ENCODE measurements around the gene TUFT1.

TUFT1 gene

GRCh38 chr1:151518936-151519335 is 21.2 kb upstream of the TUFT1 start:
- no peak for TF ChIP-seq TEAD4 (IDR thresholded peaks at IDR 0.05)
- no peak for TF ChIP-seq TAF1 (IDR thresholded peaks at IDR 0.05; ENCODE audit: low read depth)
- TF ChIP-seq MAX (IDR thresholded peaks at IDR 0.05): no peak
- TF ChIP-seq USF1 (IDR thresholded peaks at IDR 0.05): no peak
- TF ChIP-seq NFIC (IDR thresholded peaks at IDR 0.05): no peak
- no peak for TF ChIP-seq EGR1 (IDR thresholded peaks at IDR 0.05)
- no peak for TF ChIP-seq TCF12 (IDR thresholded peaks at IDR 0.05; ENCODE audit: low read depth)
- TF ChIP-seq CREB1 (IDR thresholded peaks at IDR 0.05; ENCODE audit: low read depth): no peak
- TF ChIP-seq YY1 (IDR thresholded peaks at IDR 0.05; ENCODE audit: low read depth): no peak
- TF ChIP-seq RAD21 (IDR thresholded peaks at IDR 0.05; ENCODE audit: low read depth): no peak
- no peak for TF ChIP-seq ZBTB7A (IDR thresholded peaks at IDR 0.05; ENCODE audit: low read depth)
- TF ChIP-seq CEBPB (IDR thresholded peaks at IDR 0.05): no peak
- TF ChIP-seq FOXM1 (IDR thresholded peaks at IDR 0.05; ENCODE audit: borderline replicate concordance, low read depth): no peak
- TF ChIP-seq REST (IDR thresholded peaks at IDR 0.05; ENCODE audit: low read depth): no peak
- TF ChIP-seq EP300 (IDR thresholded peaks at IDR 0.05; ENCODE audit: borderline replicate concordance): no peak

- TF ChIP-seq TCF12 (IDR thresholded peaks at IDR 0.05; ENCODE audit: low read depth): no peak
- TF ChIP-seq TAF1 (IDR thresholded peaks at IDR 0.05; ENCODE audit: low read depth): no peak
- TF ChIP-seq USF1 (IDR thresholded peaks at IDR 0.05): no peak
These were observed 20.4 kb upstream of the TUFT1 start for GRCh38 chr1:151519667-151520066.

GRCh38 chr1:151520359-151520758 is 19.8 kb upstream of the TUFT1 start:
- TF ChIP-seq USF1 (IDR thresholded peaks at IDR 0.05) (no peak), TCF12 (IDR thresholded peaks at IDR 0.05; ENCODE audit: low read depth) (no peak), TEAD4 (IDR thresholded peaks at IDR 0.05) (no peak), ZBTB7A (IDR thresholded peaks at IDR 0.05; ENCODE audit: low read depth) (no peak), NFIC (IDR thresholded peaks at IDR 0.05) (no peak)

GRCh38 chr1:151523326-151523725 is 16.8 kb upstream of the TUFT1 start:
- TF ChIP-seq RAD21 (IDR thresholded peaks at IDR 0.05; ENCODE audit: low read depth) (no peak), ZBTB7A (IDR thresholded peaks at IDR 0.05; ENCODE audit: low read depth) (no peak), TAF1 (IDR thresholded peaks at IDR 0.05; ENCODE audit: low read depth) (no peak), TCF12 (IDR thresholded peaks at IDR 0.05; ENCODE audit: low read depth) (no peak), CREB1 (IDR thresholded peaks at IDR 0.05; ENCODE audit: low read depth) (no peak), EGR1 (IDR thresholded peaks at IDR 0.05) (no peak), YY1 (IDR thresholded peaks at IDR 0.05; ENCODE audit: low read depth) (no peak), NFIC (IDR thresholded peaks at IDR 0.05) (no peak), USF1 (IDR thresholded peaks at IDR 0.05) (no peak), FOXM1 (IDR thresholded peaks at IDR 0.05; ENCODE audit: borderline replicate concordance, low read depth) (no peak), EP300 (IDR thresholded peaks at IDR 0.05; ENCODE audit: borderline replicate concordance) (no peak), CEBPB (IDR thresholded peaks at IDR 0.05) (no peak), MAX (IDR thresholded peaks at IDR 0.05) (no peak), TEAD4 (IDR thresholded peaks at IDR 0.05) (no peak), REST (IDR thresholded peaks at IDR 0.05; ENCODE audit: low read depth) (no peak)

- no peak for TF ChIP-seq TAF1 (IDR thresholded peaks at IDR 0.05; ENCODE audit: low read depth)
- no peak for TF ChIP-seq CEBPB (IDR thresholded peaks at IDR 0.05)
- no peak for TF ChIP-seq REST (IDR thresholded peaks at IDR 0.05; ENCODE audit: low read depth)
- no peak for TF ChIP-seq TCF12 (IDR thresholded peaks at IDR 0.05; ENCODE audit: low read depth)
- TF ChIP-seq EP300 (IDR thresholded peaks at IDR 0.05; ENCODE audit: borderline replicate concordance): no peak
- TF ChIP-seq ZBTB7A (IDR thresholded peaks at IDR 0.05; ENCODE audit: low read depth): no peak
- TF ChIP-seq CREB1 (IDR thresholded peaks at IDR 0.05; ENCODE audit: low read depth): no peak
- no peak for TF ChIP-seq TEAD4 (IDR thresholded peaks at IDR 0.05)
- TF ChIP-seq USF1 (IDR thresholded peaks at IDR 0.05): no peak
- no peak for TF ChIP-seq YY1 (IDR thresholded peaks at IDR 0.05; ENCODE audit: low read depth)
- no peak for TF ChIP-seq MAX (IDR thresholded peaks at IDR 0.05)
- no peak for TF ChIP-seq FOXM1 (IDR thresholded peaks at IDR 0.05; ENCODE audit: borderline replicate concordance, low read depth)
- no peak for TF ChIP-seq RAD21 (IDR thresholded peaks at IDR 0.05; ENCODE audit: low read depth)
- no peak for TF ChIP-seq NFIC (IDR thresholded peaks at IDR 0.05)
- no peak for TF ChIP-seq EGR1 (IDR thresholded peaks at IDR 0.05)
These were observed 15.4 kb upstream of the TUFT1 start for GRCh38 chr1:151524736-151525135.

All from Ishikawa (cell line).